Measurements from ENCODE around the gene PRKCA.

Gene PRKCA

DNA sequence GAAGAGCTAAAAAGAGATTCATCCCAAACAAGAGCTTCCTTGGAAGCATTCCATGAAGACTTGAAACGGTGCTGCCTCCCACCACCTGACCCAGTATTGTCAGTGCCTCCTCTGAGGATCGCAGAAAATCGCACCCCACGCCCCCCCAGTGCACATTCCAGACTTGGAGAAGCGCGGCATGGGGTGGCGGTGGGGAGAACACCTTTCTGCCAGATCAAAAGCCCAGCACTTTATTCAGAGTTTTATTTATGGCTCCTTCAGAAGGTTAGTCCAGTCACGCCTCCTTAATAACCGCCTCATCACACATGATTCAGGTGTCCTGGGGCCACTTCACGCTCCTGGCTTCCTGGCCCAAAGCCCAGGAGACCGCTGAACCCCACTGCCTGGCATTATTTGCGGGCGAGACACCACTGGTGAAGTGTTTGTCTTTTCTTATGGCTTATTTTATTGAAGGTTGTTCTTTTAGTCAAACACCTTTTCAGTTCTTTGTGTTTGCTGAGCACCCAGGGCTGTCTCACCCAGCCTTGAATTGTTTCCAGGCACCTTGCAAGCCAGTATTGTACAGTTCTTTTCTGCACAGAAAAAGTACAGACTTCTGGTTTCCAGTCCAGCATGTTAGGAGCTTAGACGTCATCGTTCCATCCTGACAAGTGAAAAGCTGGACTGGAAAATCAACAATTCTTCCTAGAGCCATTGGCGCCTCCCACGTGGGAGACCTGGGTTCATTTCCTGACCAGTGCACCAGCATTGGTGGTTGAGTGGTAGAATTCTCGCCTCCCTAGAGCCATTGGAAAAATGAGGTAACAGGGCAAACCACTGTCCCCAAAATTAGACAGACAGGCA is 452.9 kb downstream of the PRKCA start:
- H3K9ac ChIP-seq (ENCODE audit: low read length) = no peak overlapping the region
- TF ChIP-seq, protein P1, sequence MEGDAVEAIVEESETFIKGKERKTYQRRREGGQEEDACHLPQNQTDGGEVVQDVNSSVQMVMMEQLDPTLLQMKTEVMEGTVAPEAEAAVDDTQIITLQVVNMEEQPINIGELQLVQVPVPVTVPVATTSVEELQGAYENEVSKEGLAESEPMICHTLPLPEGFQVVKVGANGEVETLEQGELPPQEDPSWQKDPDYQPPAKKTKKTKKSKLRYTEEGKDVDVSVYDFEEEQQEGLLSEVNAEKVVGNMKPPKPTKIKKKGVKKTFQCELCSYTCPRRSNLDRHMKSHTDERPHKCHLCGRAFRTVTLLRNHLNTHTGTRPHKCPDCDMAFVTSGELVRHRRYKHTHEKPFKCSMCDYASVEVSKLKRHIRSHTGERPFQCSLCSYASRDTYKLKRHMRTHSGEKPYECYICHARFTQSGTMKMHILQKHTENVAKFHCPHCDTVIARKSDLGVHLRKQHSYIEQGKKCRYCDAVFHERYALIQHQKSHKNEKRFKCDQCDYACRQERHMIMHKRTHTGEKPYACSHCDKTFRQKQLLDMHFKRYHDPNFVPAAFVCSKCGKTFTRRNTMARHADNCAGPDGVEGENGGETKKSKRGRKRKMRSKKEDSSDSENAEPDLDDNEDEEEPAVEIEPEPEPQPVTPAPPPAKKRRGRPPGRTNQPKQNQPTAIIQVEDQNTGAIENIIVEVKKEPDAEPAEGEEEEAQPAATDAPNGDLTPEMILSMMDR (IDR thresholded peaks at IDR 0.05; ENCODE audit: low read depth, low read length) = no peak
- TF ChIP-seq EZH2phosphoT487 (IDR thresholded peaks at IDR 0.05; ENCODE audit: low read depth) = no peak
- no peaks in the 10 kb centered on the region for H3K27me3 ChIP-seq (ENCODE audit: low read depth, low read length)
- no peaks in the 10 kb centered on the region for H3K4me1 ChIP-seq (ENCODE audit: low read length)
- H3K4me3 ChIP-seq (ENCODE audit: low read length) = no peak overlapping the region
- H3K9me3 ChIP-seq (ENCODE audit: insufficient read depth, low read length) = no peaks in the 10 kb centered on the region
- H3K79me2 ChIP-seq (ENCODE audit: low read length) = no peaks in the 10 kb centered on the region
- H4K20me1 ChIP-seq (ENCODE audit: insufficient read depth, low read length) = no peaks in the 10 kb centered on the region
- H3K4me2 ChIP-seq (ENCODE audit: low read length) = no peak overlapping the region
- no peak overlapping the region for H2AFZ ChIP-seq (ENCODE audit: low read depth, low read length)
- no peaks in the 10 kb centered on the region for H3K36me3 ChIP-seq (replicated peaks; ENCODE audit: low read depth, low read length)
- H3K27ac ChIP-seq (ENCODE audit: low read length) = no peak overlapping the region

DNA sequence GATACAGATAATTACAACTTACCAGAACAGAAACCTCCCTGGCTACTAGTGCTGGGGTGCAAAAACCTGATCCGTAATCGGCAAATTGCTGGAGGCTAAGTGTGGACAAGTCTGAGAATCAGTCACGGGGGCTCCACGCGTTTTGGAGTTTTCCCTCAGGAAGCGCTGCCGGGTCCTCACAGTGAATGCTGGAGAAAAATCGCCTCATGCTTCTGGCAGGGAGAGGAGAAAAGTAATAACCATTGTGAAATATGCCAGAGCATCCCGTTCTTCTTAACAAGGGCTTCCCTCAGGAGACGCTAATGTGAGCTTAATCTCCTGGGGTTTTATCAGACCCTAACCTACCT is 453.5 kb downstream of the PRKCA start:
- H3K79me2 ChIP-seq (ENCODE audit: low read length) = no peaks in the 10 kb centered on the region
- no peaks in the 10 kb centered on the region for H3K27me3 ChIP-seq (ENCODE audit: low read depth, low read length)
- no peaks in the 10 kb centered on the region for H3K36me3 ChIP-seq (replicated peaks; ENCODE audit: low read depth, low read length)
- no peaks in the 10 kb centered on the region for H3K9me3 ChIP-seq (ENCODE audit: insufficient read depth, low read length)
- TF ChIP-seq, protein P1 (IDR thresholded peaks at IDR 0.05; ENCODE audit: low read depth, low read length) = no peak
- no peaks in the 10 kb centered on the region for H4K20me1 ChIP-seq (ENCODE audit: insufficient read depth, low read length)
- no peak overlapping the region for H3K4me2 ChIP-seq (ENCODE audit: low read length)
- H3K4me1 ChIP-seq (ENCODE audit: low read length) = no peaks in the 10 kb centered on the region
- H3K27ac ChIP-seq (ENCODE audit: low read length) = no peak overlapping the region
- H3K4me3 ChIP-seq (ENCODE audit: low read length) = no peak overlapping the region
- H3K9ac ChIP-seq (ENCODE audit: low read length) = no peak overlapping the region
- H2AFZ ChIP-seq (ENCODE audit: low read depth, low read length) = no peak overlapping the region

GRCh38 chr17:66760324-66760723 is 457.9 kb downstream of the PRKCA start:
- H3K4me1 ChIP-seq (ENCODE audit: low read length) = no peaks in the 10 kb centered on the region
- H3K9me3 ChIP-seq (ENCODE audit: insufficient read depth, low read length) = no peaks in the 10 kb centered on the region
- no peak overlapping the region for H3K9ac ChIP-seq (ENCODE audit: low read length)
- H3K4me3 ChIP-seq (ENCODE audit: low read length) = no peak overlapping the region
- no peaks in the 10 kb centered on the region for H4K20me1 ChIP-seq (ENCODE audit: insufficient read depth, low read length)
- no peaks in the 10 kb centered on the region for H3K27me3 ChIP-seq (ENCODE audit: low read depth, low read length)
- H3K27ac ChIP-seq (ENCODE audit: low read length) = no peak overlapping the region
- no peak overlapping the region for H2AFZ ChIP-seq (ENCODE audit: low read depth, low read length)
- TF ChIP-seq EZH2phosphoT487 (IDR thresholded peaks at IDR 0.05; ENCODE audit: low read depth) = no peak
- TF ChIP-seq, protein P1 (IDR thresholded peaks at IDR 0.05; ENCODE audit: low read depth, low read length) = no peak
- H3K36me3 ChIP-seq (replicated peaks; ENCODE audit: low read depth, low read length) = no peaks in the 10 kb centered on the region
- H3K79me2 ChIP-seq (ENCODE audit: low read length) = no peaks in the 10 kb centered on the region
- no peak overlapping the region for H3K4me2 ChIP-seq (ENCODE audit: low read length)

GRCh38 chr17:66762276-66762675 is 459.9 kb downstream of the PRKCA start:
- no peak overlapping the region for H3K4me2 ChIP-seq (ENCODE audit: low read length)
- no peaks in the 10 kb centered on the region for H3K4me1 ChIP-seq (ENCODE audit: low read length)
- H4K20me1 ChIP-seq (ENCODE audit: insufficient read depth, low read length) = no peaks in the 10 kb centered on the region
- TF ChIP-seq, protein P1 (IDR thresholded peaks at IDR 0.05; ENCODE audit: low read depth, low read length) = no peak
- no peak for TF ChIP-seq EZH2phosphoT487 (IDR thresholded peaks at IDR 0.05; ENCODE audit: low read depth)
- no peaks in the 10 kb centered on the region for H3K9me3 ChIP-seq (ENCODE audit: insufficient read depth, low read length)
- H3K36me3 ChIP-seq (replicated peaks; ENCODE audit: low read depth, low read length) = no peaks in the 10 kb centered on the region
- H3K27ac ChIP-seq (ENCODE audit: low read length) = no peak overlapping the region
- no peak overlapping the region for H3K9ac ChIP-seq (ENCODE audit: low read length)
- no peaks in the 10 kb centered on the region for H3K27me3 ChIP-seq (ENCODE audit: low read depth, low read length)
- no peak overlapping the region for H2AFZ ChIP-seq (ENCODE audit: low read depth, low read length)
- no peaks in the 10 kb centered on the region for H3K79me2 ChIP-seq (ENCODE audit: low read length)
- H3K4me3 ChIP-seq (ENCODE audit: low read length) = no peak overlapping the region
